HG03196 (cell line): ENCODE results near the gene DBX1.
"Not testable (repeated sequence)": the region's sequence is repeated elsewhere in the genome, so short reads cannot be mapped to it uniquely, and the experiment has no call there.

ENCODE experiments used
- ATAC-seq: cut with Tn5 transposase; IDR thresholded peaks from one replicate; pipeline ENCODE4 v1.9.1; 2021; ENCODE audit not compliant: unreplicated experiment

DBX1 gene, protein sequence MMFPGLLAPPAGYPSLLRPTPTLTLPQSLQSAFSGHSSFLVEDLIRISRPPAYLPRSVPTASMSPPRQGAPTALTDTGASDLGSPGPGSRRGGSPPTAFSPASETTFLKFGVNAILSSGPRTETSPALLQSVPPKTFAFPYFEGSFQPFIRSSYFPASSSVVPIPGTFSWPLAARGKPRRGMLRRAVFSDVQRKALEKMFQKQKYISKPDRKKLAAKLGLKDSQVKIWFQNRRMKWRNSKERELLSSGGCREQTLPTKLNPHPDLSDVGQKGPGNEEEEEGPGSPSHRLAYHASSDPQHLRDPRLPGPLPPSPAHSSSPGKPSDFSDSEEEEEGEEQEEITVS

DNA sequence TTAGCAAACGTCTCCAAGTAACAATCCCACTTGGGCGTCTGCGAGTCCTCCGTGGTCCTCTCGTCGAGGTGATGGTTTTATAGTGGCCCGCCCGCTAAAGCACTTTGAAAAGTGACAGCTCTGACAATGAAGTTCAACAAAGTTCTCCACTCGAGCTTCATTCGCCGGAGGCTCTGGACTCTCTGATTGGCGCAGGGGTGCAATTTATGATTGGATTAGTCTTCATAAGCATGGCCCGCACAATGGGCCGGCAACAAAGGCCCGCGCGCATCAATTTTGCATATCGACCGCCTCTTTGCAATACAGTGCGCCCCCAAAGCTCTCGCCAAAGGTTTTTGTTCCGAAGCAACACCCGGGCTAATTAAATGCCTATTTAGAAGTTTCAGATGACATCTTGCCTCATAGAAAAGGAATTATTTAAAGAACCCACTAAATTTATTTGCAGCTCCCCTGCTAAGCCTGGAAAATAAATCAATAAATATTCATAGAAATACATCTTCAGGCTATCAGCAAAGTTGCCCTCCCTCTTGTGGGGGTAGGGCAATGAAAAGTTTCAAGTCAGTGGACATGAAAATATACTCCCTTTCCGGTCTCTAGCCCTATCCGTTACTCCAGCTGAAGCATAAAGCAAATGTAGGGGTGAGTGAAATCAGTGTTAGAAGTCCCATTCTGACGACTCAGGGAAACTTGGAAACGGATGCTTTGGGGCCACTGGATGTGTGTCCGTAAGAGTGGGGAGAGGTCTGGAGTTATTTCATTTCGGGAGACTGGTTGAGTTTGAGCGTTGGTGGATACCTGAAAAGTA lies at the start of gene DBX1:
TSS of gene DBX1 (minus strand) at position 51 of the 805 bp plus-strand sequence. CDS start 151 bp downstream, outside the sequence.
- ATAC-seq: no peak

DNA sequence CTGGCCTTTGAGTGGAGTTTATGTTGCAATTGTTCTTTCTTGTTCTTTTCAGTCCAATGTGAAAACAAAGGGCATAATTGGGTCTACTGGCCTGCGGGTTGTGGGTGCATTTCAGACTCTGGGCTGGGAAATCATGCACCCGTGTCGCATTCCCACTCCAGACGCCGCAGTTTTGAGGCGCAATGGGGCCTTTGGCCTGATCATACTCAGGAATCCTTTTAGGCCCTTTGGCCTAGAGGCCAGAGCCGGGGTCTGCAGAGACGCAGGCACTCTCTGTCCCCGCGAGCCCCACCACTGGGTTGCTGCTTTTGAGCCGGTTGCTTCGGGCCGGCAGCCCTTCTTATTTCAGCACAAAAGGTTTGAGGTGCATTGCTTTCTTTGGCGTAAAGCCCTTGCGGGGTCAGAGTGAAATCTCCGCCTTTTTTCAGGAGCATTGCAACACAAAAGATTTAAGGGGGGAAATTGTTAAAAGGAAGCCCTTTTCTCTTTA lies 48.4 kb upstream of the DBX1 start:
- ATAC-seq: no peak

DNA sequence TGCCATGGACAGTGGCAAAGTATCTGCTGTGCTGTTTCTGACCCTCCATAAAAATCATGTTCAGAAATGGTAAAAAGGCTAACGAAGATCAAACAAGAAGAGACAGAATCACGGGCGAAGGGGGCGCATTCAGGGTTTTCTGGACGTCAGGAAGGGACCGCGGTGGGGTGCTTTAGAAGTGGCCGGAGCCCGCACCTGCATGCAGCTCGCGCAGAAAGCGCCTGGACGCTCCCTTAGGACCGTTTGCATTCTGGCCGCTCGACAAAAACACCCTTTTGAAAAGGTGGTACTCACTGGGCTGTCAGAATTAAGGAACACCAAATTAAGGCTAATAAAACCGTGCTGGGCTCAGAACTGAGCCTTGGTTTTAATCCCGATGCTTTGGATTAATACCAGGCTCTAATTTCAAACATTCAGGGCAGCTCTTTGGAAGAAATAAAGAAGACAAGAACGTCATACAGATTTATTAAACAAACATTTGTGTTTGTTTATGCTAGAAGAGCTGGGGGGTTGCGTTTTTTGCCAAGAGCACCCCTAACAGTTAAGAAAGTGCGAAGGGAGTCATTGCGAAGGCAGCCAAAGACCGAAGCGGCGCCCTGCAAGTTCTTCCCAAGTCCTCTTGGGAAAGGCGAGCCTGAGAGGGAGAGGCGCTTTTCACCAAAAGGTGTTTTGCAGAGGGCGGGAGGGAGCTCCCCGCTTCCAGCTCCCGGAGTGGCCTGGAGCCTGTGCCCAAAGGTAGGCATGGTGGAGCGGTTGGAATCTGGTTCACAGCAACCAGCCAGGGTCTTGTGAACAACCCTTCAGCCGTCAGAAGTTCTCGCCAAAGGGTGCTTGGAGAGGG lies 47.7 kb upstream of the DBX1 start:
- no peak for ATAC-seq

DNA sequence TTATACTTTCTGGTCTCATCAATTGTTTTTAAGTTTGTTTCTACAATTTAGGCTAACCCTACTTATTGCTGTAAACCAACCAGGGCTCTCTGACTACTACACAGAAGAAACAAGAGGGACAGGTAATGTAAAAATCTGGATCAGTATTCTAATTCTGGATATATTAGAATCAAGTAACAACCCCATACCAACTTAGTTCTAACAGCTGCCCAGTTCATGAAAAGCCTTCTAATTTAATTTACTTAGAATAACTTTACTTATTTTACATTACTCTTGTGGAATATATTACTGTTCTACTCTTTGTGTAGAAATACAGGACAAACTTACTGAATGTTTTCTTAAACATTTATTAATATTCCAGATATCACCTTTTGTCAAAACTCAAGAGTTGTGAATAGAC lies 45.5 kb upstream of the DBX1 start:
- ATAC-seq: no peak

- no peak for ATAC-seq
Measured at GRCh38 chr11:20204681-20205080, 44.4 kb upstream of the DBX1 start.

DNA sequence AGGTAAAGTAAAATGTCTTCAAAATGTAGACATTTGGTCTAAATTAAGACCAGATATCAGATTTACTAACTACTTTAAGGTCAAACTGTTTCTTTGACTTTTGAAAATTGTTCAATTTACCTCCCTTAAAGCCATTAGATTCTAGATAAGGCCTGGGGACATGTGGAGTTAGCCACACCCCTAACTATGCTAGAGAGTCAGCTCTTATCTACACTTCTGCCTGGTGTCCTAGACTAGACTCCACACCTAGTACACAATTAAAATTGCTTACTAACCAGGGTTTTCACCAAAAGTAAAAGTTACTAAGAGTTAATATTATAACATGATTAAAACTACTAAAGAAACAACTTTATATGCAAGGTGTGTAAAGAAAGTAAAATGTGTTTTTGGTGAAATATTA lies 43.6 kb upstream of the DBX1 start:
- no peak for ATAC-seq

GRCh38 chr11:20201231-20201630 lies 41.0 kb upstream of the DBX1 start:
- no peak for ATAC-seq

GRCh38 chr11:20200331-20200955 lies 40.2 kb upstream of the DBX1 start:
- not testable (repeated sequence) for ATAC-seq

DNA sequence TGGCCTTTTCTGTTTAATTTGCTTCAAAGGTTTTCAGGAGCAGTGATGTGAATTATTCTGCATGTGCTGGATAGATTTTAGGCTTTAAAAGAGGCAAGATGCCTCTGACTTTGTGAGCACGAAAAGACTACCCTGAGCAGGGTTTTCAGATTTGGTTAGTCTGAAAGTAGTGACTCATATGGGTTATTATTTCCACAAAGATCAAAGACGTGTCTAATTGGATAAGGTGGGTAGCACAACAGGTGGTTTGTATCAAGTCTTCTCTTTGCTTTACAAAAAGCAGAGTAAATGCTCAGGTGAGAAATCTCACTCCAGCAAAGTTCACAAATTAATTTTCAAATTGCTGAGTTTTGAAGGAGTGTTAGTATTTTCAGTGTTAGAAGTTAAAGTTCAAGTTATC lies 37.6 kb upstream of the DBX1 start:
- no peak for ATAC-seq

GRCh38 chr11:20194470-20194869 lies 34.2 kb upstream of the DBX1 start:
- ATAC-seq: no peak

GRCh38 chr11:20193307-20193706 lies 33.0 kb upstream of the DBX1 start:
- no peak for ATAC-seq

DNA sequence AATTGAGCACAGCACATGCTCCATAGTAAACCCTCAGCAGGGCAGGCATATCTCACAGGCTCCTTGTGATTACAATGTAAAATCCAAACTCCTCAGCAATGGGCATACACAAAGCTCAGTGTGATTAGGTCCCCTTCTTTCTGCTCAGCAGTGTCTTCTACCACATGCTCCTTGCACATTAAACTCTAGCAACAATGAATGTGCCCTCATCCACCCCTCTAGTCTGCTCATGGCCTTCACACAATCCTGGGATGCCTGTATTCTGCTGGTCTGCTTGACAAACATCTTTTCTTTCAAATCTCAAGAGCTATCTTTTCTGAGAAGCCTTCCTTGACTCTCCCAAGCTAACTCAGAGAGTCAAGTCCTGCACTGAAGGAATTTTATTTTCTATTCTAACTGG lies 32.4 kb upstream of the DBX1 start:
- no peak for ATAC-seq

GRCh38 chr11:20192151-20192550 lies 31.9 kb upstream of the DBX1 start:
- no peak for ATAC-seq

DNA sequence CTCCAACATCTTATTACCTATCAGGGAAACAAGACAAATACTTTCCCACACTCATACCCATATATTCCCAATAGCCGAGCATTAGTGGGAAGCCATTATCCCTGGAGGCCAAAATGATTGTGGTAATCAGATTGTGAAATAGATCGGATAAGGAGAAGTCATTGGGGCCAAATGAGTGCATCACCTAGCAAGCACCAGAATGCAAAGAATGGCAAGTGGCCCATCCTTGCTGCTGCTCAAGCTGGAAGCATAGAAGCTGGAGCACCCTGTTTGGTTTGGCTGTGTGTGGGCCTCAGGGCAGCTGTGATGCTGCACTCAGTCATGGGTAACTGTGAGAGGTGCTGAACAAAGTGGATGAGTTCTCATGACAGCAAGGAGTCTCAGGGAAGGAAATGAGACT lies 18.7 kb upstream of the DBX1 start:
- ATAC-seq: no peak

DNA sequence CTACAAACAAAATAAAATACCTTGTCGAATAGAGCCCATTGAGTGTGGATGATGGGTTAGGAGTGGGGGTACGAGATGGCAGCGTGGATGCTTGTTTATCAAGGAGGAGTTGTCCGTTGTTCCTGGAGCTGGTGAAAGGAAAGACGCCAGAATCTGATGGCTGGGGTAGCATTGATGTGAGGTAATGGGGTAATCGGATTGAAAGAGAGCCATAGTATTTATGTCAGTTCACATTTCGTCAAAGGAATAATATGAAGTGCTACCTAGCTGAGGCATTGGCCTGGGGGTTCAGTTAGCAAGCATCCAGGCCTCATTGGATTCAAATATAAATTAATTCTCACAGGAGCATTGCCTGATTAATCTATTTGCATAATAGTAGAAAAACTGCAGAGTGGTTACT lies 16.9 kb upstream of the DBX1 start:
- no peak for ATAC-seq

DNA sequence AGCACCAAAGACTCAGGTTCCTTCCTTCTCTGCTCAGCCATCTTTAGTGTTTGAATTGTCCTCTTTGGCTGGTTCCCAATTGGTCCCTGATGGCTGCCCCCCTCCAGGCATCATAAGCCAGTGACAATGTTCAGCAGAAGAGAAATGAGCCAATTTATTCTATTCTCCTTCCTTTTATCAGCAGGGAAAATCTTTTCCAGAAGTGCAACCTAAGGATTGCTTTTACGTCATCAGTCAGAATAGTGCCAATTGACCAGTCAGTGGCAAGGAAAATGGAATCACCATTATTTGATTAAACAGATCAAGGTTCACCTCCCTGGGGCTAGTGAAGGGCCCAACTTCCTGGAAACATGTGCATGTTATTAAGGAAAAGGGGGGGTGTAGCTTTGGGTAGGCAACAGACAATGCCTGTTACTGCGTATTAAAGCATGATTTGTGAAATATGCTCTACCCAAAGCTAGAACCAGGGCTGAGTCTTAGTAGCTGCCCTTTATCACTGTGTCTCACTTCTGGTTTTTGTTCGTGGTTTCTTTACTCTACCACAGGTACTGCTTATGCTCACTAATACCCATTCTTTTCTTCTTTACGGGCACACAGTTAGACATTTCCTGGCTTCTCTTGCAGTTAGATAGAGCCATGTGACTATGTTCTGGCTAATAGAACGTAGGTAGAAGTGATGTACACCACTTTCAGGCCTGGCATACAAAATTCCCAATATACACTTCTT lies 12.6 kb upstream of the DBX1 start:
- no peak for ATAC-seq

DNA sequence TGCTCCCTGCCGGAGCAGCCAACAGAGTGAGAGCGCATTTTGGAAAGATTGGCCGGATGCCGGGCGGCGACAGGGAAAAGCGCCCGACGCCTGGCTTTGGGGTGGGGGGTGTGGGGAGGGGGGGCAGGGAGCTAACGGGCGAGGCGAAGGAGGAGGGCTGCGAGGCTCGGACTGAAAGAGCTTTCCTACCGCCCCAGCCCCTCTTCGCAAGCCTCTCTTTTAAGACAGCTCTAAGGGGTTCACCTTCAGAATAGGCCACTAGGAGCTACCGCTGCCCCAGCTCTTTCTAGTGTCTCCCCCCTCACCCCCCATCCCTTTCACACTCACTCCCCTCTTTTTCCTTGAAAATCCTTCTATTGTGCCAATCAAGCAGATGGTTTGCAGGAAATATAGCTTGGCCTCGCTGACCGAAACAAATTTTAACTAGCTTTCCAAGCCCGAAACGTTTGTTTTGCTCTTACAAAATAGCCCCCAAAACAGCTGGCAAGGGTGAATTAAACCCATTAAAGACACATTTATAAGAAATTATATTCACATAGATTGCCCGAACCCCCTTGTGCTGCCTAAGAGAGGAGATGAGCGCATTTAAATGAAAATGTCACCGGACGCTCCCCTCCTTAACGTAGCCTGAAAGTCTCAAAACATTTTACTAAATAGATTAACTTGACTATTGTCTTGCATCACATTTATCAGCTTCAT lies 3.7 kb upstream of the DBX1 start:
- ATAC-seq: no peak

DNA sequence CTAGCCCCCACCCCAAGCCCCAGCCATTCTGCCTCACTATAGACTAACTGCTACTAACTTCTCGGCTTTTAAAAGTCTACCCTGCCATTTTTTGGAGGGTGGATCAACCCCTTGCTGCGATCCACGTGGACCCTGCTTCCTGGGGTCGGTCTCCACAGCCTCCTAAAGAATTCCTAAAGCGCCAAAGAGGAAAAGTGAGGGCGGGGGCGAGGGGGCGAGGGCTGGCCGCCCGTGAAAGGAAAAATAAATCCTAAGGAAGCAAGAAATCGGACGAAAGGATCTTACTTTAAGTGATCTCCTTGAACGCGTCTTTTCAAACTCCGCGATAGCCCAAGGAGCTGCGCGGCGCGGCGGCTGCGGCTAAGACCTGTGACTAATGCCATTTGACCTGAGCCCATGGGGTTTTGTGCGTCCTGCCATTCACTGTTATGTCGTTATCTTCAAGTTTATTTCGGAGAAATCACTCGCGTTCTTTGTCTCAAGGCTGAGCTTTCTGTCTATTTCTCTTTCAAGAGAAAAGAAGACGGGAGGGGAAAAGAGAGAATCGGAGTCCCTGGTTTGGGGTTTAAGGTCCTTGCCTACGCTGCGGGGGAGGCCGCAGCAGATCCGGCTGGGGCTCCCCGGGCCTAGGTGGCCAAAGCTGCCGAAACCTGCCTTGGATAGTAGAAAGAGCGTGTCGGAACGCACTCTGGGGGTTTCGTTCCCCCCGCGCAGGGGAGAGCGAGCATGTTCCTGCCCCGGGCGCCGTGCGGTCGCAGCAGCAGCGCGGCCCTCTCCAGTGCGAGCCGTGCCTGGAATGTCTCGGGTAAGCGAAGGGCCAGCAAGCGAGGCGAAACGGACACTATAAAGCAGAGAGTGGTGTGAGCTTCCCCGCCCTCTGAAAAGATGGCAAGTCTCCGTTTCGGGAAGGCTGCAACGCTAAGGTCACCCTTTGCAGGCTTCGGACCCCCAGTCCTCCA lies 2.8 kb upstream of the DBX1 start:
- no peak for ATAC-seq
